ENCODE results near the gene C1orf232. TPM values are rescaled to one million over a fixed set of nuclear protein-coding genes. Genes with fewer than 3 reads are reported as not detected.

The C1orf232 gene
- total RNA-seq, 1 experiment from 2014 or later: not detected

DNA sequence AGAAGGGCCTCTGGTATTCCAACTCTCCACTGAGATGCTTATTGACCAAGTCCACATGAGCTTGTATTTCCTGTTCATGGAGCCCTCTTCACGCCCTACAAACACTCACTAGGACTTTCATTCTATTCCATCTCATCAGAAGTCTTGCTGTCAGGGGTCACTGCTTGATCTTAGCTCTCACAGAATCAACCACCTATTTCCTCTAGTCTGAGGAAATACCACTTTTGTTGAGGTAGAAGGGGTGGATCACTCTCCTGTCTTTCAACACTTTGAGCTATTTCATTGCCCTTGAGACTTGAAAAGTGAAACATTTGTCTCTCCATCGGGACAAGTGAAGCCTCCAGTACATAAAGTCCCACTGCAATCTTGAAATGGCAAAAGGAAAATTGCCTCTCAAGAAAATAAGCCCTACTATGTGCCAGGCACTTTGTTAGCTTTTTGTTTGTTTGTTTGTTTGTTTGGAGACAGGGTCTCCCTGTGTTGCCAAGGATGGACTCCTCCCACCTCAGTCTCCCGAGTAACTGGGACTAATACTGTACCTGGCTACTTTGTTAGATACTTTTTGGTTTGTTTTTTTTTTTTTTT is 29.7 kb downstream of the C1orf232 start:
- Histone ChIP-seq H3K4me1 (ENCODE audit: insufficient read depth, low read length) (no peaks in the 10 kb centered on the region), H3K27ac (ENCODE audit: low read length) (no peak overlapping the region), H4K20me1 (ENCODE audit: low read length) (no peaks in the 10 kb centered on the region), H2AFZ (ENCODE audit: low read length) (no peak overlapping the region), H3F3A (ENCODE audit: low read length, unreplicated experiment) (no peaks in the 10 kb centered on the region), H3K36me3 (ENCODE audit: low read depth, low read length) (no peaks in the 10 kb centered on the region), H3K79me2 (ENCODE audit: low read length) (no peaks in the 10 kb centered on the region), H3K9me2 (replicated peaks; ENCODE audit: low read length) (no peaks in the 10 kb centered on the region), H3K4me2 (ENCODE audit: low read length) (no peak overlapping the region), H3K9ac (ENCODE audit: low read length) (no peak overlapping the region), H3K9me3 (ENCODE audit: low read length) (no peaks in the 10 kb centered on the region), H3K27me3 (ENCODE audit: low read length) (no peaks in the 10 kb centered on the region), H3K4me3 (ENCODE audit: low read length) (no peak overlapping the region)
- TF ChIP-seq EZH2 (IDR thresholded peaks at IDR 0.05; ENCODE audit: low read length, unreplicated experiment) (no peak), EZH2phosphoT487 (IDR thresholded peaks at IDR 0.05; ENCODE audit: borderline replicate concordance, low read length) (no peak)
- TF ChIP-seq, protein P1, sequence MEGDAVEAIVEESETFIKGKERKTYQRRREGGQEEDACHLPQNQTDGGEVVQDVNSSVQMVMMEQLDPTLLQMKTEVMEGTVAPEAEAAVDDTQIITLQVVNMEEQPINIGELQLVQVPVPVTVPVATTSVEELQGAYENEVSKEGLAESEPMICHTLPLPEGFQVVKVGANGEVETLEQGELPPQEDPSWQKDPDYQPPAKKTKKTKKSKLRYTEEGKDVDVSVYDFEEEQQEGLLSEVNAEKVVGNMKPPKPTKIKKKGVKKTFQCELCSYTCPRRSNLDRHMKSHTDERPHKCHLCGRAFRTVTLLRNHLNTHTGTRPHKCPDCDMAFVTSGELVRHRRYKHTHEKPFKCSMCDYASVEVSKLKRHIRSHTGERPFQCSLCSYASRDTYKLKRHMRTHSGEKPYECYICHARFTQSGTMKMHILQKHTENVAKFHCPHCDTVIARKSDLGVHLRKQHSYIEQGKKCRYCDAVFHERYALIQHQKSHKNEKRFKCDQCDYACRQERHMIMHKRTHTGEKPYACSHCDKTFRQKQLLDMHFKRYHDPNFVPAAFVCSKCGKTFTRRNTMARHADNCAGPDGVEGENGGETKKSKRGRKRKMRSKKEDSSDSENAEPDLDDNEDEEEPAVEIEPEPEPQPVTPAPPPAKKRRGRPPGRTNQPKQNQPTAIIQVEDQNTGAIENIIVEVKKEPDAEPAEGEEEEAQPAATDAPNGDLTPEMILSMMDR (conservative IDR thresholded peaks at IDR 0.05; ENCODE audit: low read depth, low read length): no peak
- POLR2A ChIA-PET (ENCODE audit: unreplicated experiment): interaction anchor here (0.6 kb wide), 1 partner anchor 12 kb away, joined by 5 read pairs; no protein-coding TSS in a partner anchor
- CTCF ChIA-PET: no interaction called here
- BruUV-seq (replicated peaks): no TSS peak
- ATAC-seq (no peak), DNase-seq (no peak)
- intact Hi-C loops (cut with micrococcal nuclease): no loop called here

GRCh38 chr1:26134466-26134865 is 34.3 kb downstream of the C1orf232 start:
- Histone ChIP-seq H3K9ac (ENCODE audit: low read length) (no peak overlapping the region), H3K4me1 (ENCODE audit: insufficient read depth, low read length) (no peaks in the 10 kb centered on the region), H3F3A (ENCODE audit: low read length, unreplicated experiment) (no peaks in the 10 kb centered on the region), H3K27me3 (ENCODE audit: low read length) (no peaks in the 10 kb centered on the region), H3K27ac (ENCODE audit: low read length) (no peak overlapping the region), H3K4me3 (ENCODE audit: low read length) (no peak overlapping the region), H3K4me2 (ENCODE audit: low read length) (no peak overlapping the region), H3K9me2 (replicated peaks; ENCODE audit: low read length) (no peaks in the 10 kb centered on the region), H3K36me3 (ENCODE audit: low read depth, low read length) (no peaks in the 10 kb centered on the region), H3K9me3 (ENCODE audit: low read length) (no peaks in the 10 kb centered on the region), H4K20me1 (ENCODE audit: low read length) (no peaks in the 10 kb centered on the region), H2AFZ (ENCODE audit: low read length) (no peak overlapping the region), H3K79me2 (ENCODE audit: low read length) (no peaks in the 10 kb centered on the region)
- no peak for DNase-seq
- BruUV-seq (replicated peaks): no TSS peak
- ATAC-seq: no peak
- CTCF ChIA-PET: no interaction called here
- intact Hi-C loops (cut with micrococcal nuclease): no loop called here
- POLR2A ChIA-PET (ENCODE audit: unreplicated experiment): no interaction called here
- TF ChIP-seq EZH2 (IDR thresholded peaks at IDR 0.05; ENCODE audit: low read length, unreplicated experiment) (no peak), EZH2phosphoT487 (IDR thresholded peaks at IDR 0.05; ENCODE audit: borderline replicate concordance, low read length) (no peak)
- TF ChIP-seq, protein P1 (conservative IDR thresholded peaks at IDR 0.05; ENCODE audit: low read depth, low read length): no peak

DNA sequence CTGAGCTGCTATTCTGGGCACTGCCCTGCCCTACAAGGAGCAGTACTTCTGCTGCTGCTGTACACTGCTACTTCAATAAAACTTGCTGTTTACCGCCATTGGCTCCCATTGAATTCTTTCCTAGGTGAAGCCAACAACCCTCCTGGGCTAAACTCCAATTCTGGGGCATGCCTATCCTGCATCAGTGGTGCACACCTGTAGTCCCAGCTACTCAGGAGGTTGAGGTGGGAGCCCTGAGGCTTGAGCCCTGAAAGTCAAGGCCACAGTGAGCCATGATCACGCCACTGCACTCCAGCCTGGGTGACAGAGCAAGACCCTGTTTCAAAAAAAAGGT is 36.0 kb downstream of the C1orf232 start:
- ChIA-PET POLR2A (ENCODE audit: unreplicated experiment) (no interaction called here), CTCF (no interaction called here)
- Histone ChIP-seq H3K79me2 (ENCODE audit: low read length) (no peaks in the 10 kb centered on the region), H3K4me2 (ENCODE audit: low read length) (no peak overlapping the region), H2AFZ (ENCODE audit: low read length) (no peak overlapping the region), H3K27ac (ENCODE audit: low read length) (no peak overlapping the region), H3K4me3 (ENCODE audit: low read length) (no peak overlapping the region), H3F3A (ENCODE audit: low read length, unreplicated experiment) (no peaks in the 10 kb centered on the region), H4K20me1 (ENCODE audit: low read length) (no peaks in the 10 kb centered on the region), H3K4me1 (ENCODE audit: insufficient read depth, low read length) (peaks cover 3% of the 10 kb centered on the region), H3K36me3 (ENCODE audit: low read depth, low read length) (no peaks in the 10 kb centered on the region), H3K27me3 (ENCODE audit: low read length) (no peaks in the 10 kb centered on the region), H3K9me2 (replicated peaks; ENCODE audit: low read length) (no peaks in the 10 kb centered on the region), H3K9me3 (ENCODE audit: low read length) (no peaks in the 10 kb centered on the region), H3K9ac (ENCODE audit: low read length) (no peak overlapping the region)
- ATAC-seq: no peak
- TF ChIP-seq EZH2phosphoT487 (IDR thresholded peaks at IDR 0.05; ENCODE audit: borderline replicate concordance, low read length): no peak
- TF ChIP-seq, protein P1 (conservative IDR thresholded peaks at IDR 0.05; ENCODE audit: low read depth, low read length): no peak
- no peak for TF ChIP-seq EZH2 (IDR thresholded peaks at IDR 0.05; ENCODE audit: low read length, unreplicated experiment)
- intact Hi-C loops (cut with micrococcal nuclease): no loop called here
- no TSS peak for BruUV-seq (replicated peaks)
- no peak for DNase-seq

Measured in PC-3 (cell line).